ENCODE measurements around the gene ACADVL. TPM values are rescaled to one million over a fixed set of nuclear protein-coding genes. Genes with fewer than 3 reads are reported as not detected.

ACADVL gene
- total RNA-seq, 1 experiment from 2014 or later: 283 TPM

DNA sequence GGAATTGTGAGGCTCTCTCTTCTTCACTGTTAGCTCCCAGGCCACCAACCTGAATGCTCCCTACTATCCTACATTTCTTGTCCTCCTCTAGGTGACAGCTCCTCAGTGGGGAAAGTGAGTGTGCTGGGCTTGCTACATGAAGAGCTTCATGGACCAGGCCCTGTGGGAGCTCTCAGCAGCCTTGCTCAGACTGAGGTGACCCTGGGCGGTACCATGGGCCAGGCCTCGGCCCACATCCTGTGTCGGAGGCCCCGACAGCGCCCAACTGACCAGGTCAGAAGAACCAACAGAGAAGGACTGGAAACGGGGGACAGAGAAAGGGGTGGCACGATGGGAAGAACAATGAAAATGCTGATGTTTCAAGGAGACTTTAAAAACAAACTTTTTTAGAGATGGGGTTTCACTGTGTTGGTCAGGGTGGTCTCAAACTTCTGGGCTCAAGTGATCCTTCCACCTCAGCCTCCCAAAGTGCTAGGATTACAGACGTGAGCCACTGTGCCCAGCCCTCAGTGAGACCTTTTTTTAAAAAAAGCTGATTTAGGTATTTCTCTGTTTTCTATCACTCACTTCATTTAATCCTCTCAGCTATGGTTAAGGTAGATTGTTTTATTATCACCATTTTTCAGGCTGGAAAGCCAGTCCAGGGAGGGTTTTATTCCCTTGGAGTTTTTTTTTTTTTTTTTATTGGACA is 37.2 kb downstream of the ACADVL start:
- Mint-ChIP-seq H3K27ac (peak overlapping the region; percentile 19 to 92 (median 77); a peak in 5 of 7 replicates), H3K27me3 (ENCODE audit: low read depth) (peaks cover 2% of the 10 kb centered on the region), H3K4me3 (no peak overlapping the region; a peak in 1 of 5 replicates), H3K4me1 (peaks cover 12 to 25% of the 10 kb centered on the region in 2 experiments), H3K9me3 (no peaks in the 10 kb centered on the region), H3K36me3 (ENCODE audit: insufficient read depth in 1 of 3, low read depth in 3 of 3) (peaks cover 22 to 67% (median 60%) of the 10 kb centered on the region in 3 experiments)
- Histone ChIP-seq H3K79me1 (ENCODE audit: insufficient read depth, low read depth, low read length, poor library complexity, severe bottlenecking) (no peaks in the 10 kb centered on the region), H3K23me2 (ENCODE audit: insufficient read length, low read depth, low read length, poor library complexity, severe bottlenecking) (peaks cover 12% of the 10 kb centered on the region), H4K8ac (replicated peaks; ENCODE audit: insufficient read length, low read depth, low read length) (no peak overlapping the region), H3K56ac (ENCODE audit: insufficient read length, low read depth, low read length) (no peak overlapping the region), H3K27ac (ENCODE audit: insufficient read length, low read depth, low read length) (no peak overlapping the region), H3K23ac (ENCODE audit: insufficient read length, low read depth, low read length) (no peak overlapping the region), H2AK5ac (ENCODE audit: insufficient read length, low read length) (no peak overlapping the region), H2BK15ac (ENCODE audit: low read depth, low read length) (no peak overlapping the region), H4K20me1 (ENCODE audit: control insufficient read depth, insufficient read depth, insufficient read length) (no peaks in the 10 kb centered on the region), H2BK20ac (ENCODE audit: low read depth, low read length, poor library complexity, severe bottlenecking) (no peak overlapping the region), H3K4ac (ENCODE audit: low read depth, low read length) (no peak overlapping the region), H3K9me3 (ENCODE audit: control insufficient read depth, low read depth, low read length) (no peaks in the 10 kb centered on the region), H2BK5ac (ENCODE audit: insufficient read length, low read length) (no peak overlapping the region), H4K91ac (ENCODE audit: insufficient read length, low read depth, low read length) (no peak overlapping the region), H2BK12ac (ENCODE audit: insufficient read length, low read depth, low read length) (no peak overlapping the region), H2AFZ (ENCODE audit: low read length) (no peak overlapping the region), H3K4me2 (ENCODE audit: insufficient read depth, insufficient read length, low read length) (no peak overlapping the region), H3K79me2 (ENCODE audit: insufficient read depth, low read length) (peaks cover 8% of the 10 kb centered on the region; the same call in 1 of the 2 replicates), H4K5ac (ENCODE audit: insufficient read length, low read depth, low read length) (no peak overlapping the region), H3K18ac (ENCODE audit: insufficient read length, low read depth, low read length) (no peak overlapping the region), H3K14ac (ENCODE audit: insufficient read depth, low read length) (no peak overlapping the region), H3K27me3 (ENCODE audit: insufficient read depth, low read length) (no peaks in the 10 kb centered on the region), H3K4me1 (ENCODE audit: insufficient read depth, low read length) (peaks cover 4% of the 10 kb centered on the region; the same call in 1 of the 2 replicates), H2BK120ac (ENCODE audit: low read depth, low read length, poor library complexity, severe bottlenecking) (no peak overlapping the region), H3K9ac (ENCODE audit: extremely low read depth, insufficient read length, low read length) (no peak overlapping the region), H3T11ph (ENCODE audit: low read length) (no peak overlapping the region)
- no CpG with 5 or more reads among the region's 8 CpGs for WGBS (ENCODE audit: extremely low coverage, insufficient read length, low lambda C conversion rate)
- TF ChIP-seq, protein P1, sequence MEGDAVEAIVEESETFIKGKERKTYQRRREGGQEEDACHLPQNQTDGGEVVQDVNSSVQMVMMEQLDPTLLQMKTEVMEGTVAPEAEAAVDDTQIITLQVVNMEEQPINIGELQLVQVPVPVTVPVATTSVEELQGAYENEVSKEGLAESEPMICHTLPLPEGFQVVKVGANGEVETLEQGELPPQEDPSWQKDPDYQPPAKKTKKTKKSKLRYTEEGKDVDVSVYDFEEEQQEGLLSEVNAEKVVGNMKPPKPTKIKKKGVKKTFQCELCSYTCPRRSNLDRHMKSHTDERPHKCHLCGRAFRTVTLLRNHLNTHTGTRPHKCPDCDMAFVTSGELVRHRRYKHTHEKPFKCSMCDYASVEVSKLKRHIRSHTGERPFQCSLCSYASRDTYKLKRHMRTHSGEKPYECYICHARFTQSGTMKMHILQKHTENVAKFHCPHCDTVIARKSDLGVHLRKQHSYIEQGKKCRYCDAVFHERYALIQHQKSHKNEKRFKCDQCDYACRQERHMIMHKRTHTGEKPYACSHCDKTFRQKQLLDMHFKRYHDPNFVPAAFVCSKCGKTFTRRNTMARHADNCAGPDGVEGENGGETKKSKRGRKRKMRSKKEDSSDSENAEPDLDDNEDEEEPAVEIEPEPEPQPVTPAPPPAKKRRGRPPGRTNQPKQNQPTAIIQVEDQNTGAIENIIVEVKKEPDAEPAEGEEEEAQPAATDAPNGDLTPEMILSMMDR (conservative IDR thresholded peaks at IDR 0.05): no peak
- no peak for DNase-seq
